Measurements from ENCODE around the gene ARL6IP1.
A peak's percentile ranks its signal among the peaks of the same experiment; 100 is the strongest.
"Not testable (repeated sequence)": the region's sequence is repeated elsewhere in the genome, so short reads cannot be mapped to it uniquely, and the experiment has no call there.

The ARL6IP1 gene

GRCh38 chr16:18780460-18781026 lies 20.8 kb downstream of the ARL6IP1 start:
- H3K9me3 ChIP-seq (ENCODE audit: control insufficient read depth, insufficient read depth, low read depth, low read length); H3K4me1 ChIP-seq (ENCODE audit: control insufficient read depth, insufficient read depth, low read length); POLR2A ChIA-PET; CTCF ChIA-PET; H3K27ac ChIP-seq (ENCODE audit: extremely low read depth, low read depth, low read length); H3K4me3 ChIP-seq (ENCODE audit: low read depth, low read length): not testable (repeated sequence)
- TF ChIP-seq ZXDB (tag by site-specific recombination; IDR thresholded peaks at IDR 0.05) = peak; percentile 75
- H3K36me3 ChIP-seq (ENCODE audit: control insufficient read depth in 2 of 2, insufficient read depth in 1 of 2, low read length in 2 of 2) = peaks cover 23 to 37% of the 10 kb centered on the region in 2 experiments

- H3K27ac ChIP-seq (ENCODE audit: extremely low read depth, low read depth, low read length); H3K36me3 ChIP-seq (ENCODE audit: control insufficient read depth in 2 of 2, insufficient read depth in 1 of 2, low read length in 2 of 2); H3K9me3 ChIP-seq (ENCODE audit: control insufficient read depth, insufficient read depth, low read depth, low read length); CTCF ChIA-PET; H3K4me3 ChIP-seq (ENCODE audit: low read depth, low read length); POLR2A ChIA-PET; H3K4me1 ChIP-seq (ENCODE audit: control insufficient read depth, insufficient read depth, low read length): not testable (repeated sequence)
- TF ChIP-seq SCRT2 (tag by site-specific recombination; IDR thresholded peaks at IDR 0.05) (0 out of 2 replicates have a peak, but pooled peaks have one; percentile 29), ZNF184 (tag by site-specific recombination; IDR thresholded peaks at IDR 0.05) (peak; percentile 95)
Measured at GRCh38 chr16:18777664-18778063, 23.7 kb downstream of the ARL6IP1 start.

DNA sequence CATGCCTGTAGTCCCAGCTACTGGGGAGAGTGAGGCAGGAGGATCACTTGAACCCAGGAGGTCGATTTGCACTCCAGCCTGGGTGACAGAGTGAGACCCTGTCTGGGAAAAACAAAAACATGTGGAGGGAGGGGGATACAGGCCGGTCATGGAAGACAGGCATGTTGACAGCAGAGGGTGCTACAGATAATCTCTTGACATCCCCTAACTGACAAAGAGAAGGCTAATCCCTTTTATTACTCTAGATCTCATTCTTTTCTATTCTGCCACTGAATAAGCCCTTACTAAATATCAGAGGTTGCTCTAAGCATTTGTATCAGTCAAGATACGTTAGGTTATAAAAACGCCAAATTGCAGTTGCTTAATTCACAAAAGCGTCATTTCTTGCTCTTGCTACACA lies 25.0 kb downstream of the ARL6IP1 start:
- CTCF ChIA-PET; H3K4me1 ChIP-seq (ENCODE audit: control insufficient read depth, insufficient read depth, low read length); H3K36me3 ChIP-seq (ENCODE audit: control insufficient read depth in 2 of 2, insufficient read depth in 1 of 2, low read length in 2 of 2); H3K27ac ChIP-seq (ENCODE audit: extremely low read depth, low read depth, low read length); H3K4me3 ChIP-seq (ENCODE audit: low read depth, low read length); H3K9me3 ChIP-seq (ENCODE audit: control insufficient read depth, insufficient read depth, low read depth, low read length); POLR2A ChIA-PET: not testable (repeated sequence)

- H3K4me3 ChIP-seq (ENCODE audit: low read depth, low read length); H3K27ac ChIP-seq (ENCODE audit: extremely low read depth, low read depth, low read length); CTCF ChIA-PET; H3K4me1 ChIP-seq (ENCODE audit: control insufficient read depth, insufficient read depth, low read length); H3K9me3 ChIP-seq (ENCODE audit: control insufficient read depth, insufficient read depth, low read depth, low read length); H3K36me3 ChIP-seq (ENCODE audit: control insufficient read depth in 2 of 2, insufficient read depth in 1 of 2, low read length in 2 of 2); POLR2A ChIA-PET: not testable (repeated sequence)
Measured at GRCh38 chr16:18774651-18775050, 26.7 kb downstream of the ARL6IP1 start.

GRCh38 chr16:18772171-18772570 lies 29.2 kb downstream of the ARL6IP1 start:
- H3K4me3 ChIP-seq (ENCODE audit: low read depth, low read length); H3K36me3 ChIP-seq (ENCODE audit: control insufficient read depth in 2 of 2, insufficient read depth in 1 of 2, low read length in 2 of 2); POLR2A ChIA-PET; H3K27ac ChIP-seq (ENCODE audit: extremely low read depth, low read depth, low read length); CTCF ChIA-PET; H3K4me1 ChIP-seq (ENCODE audit: control insufficient read depth, insufficient read depth, low read length); H3K9me3 ChIP-seq (ENCODE audit: control insufficient read depth, insufficient read depth, low read depth, low read length): not testable (repeated sequence)

DNA sequence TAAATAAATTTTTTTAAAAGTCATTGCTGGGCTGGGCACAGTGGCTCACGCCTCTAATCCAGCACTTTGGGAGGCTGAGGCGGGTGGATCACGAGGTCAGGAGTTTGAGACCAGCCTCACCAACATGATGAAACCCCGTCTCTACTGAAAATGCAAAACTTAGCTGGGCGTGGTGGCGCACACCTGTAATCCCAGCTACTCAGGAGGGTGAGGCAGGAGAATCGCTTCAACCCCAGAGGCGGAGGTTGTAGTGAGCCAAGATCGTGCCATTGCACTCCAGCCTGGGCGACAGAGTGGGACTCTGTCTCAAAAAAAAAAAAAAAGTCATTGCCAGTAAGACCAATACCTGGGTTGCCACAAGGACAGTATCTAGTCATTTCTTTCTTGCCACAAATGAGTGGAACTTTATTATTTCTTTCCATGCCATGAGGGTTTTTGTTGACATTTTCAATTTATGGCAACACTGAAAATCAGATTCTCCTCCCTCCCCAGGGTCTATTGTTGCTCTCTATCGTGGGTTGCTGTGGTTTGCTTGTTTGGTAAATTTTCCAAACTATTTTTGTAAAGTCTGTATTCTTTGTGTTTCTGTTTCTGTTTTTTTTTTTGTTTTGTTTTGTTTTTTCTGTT lies 30.9 kb downstream of the ARL6IP1 start:
- CTCF ChIA-PET; H3K9me3 ChIP-seq (ENCODE audit: control insufficient read depth, insufficient read depth, low read depth, low read length); POLR2A ChIA-PET; H3K27ac ChIP-seq (ENCODE audit: extremely low read depth, low read depth, low read length); H3K36me3 ChIP-seq (ENCODE audit: control insufficient read depth in 2 of 2, insufficient read depth in 1 of 2, low read length in 2 of 2); H3K4me1 ChIP-seq (ENCODE audit: control insufficient read depth, insufficient read depth, low read length); H3K4me3 ChIP-seq (ENCODE audit: low read depth, low read length): not testable (repeated sequence)

- H3K4me3 ChIP-seq (ENCODE audit: low read depth, low read length); CTCF ChIA-PET; H3K9me3 ChIP-seq (ENCODE audit: control insufficient read depth, insufficient read depth, low read depth, low read length); POLR2A ChIA-PET; H3K4me1 ChIP-seq (ENCODE audit: control insufficient read depth, insufficient read depth, low read length); H3K36me3 ChIP-seq (ENCODE audit: control insufficient read depth in 2 of 2, insufficient read depth in 1 of 2, low read length in 2 of 2); H3K27ac ChIP-seq (ENCODE audit: extremely low read depth, low read depth, low read length): not testable (repeated sequence)
Measured at GRCh38 chr16:18767217-18767616, 34.1 kb downstream of the ARL6IP1 start.

DNA sequence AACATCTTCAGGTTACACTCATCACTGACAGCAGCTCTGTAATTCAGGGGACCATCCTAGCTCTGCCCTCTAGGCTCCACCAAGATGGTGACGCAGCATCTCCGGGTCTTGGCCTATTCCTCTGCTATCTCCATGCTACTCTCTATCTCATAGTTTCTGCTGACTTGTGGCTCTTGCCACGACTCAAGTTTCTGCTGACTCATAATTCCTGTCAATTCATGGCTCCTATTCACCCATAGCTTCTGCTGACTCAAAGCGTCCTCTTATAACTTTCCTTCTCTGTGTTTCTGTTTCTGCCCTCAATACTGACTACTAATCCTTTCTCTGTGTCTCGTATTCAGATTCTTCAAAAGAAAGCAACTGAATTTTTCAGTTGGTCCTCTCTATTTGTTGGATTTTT lies 38.6 kb downstream of the ARL6IP1 start:
- H3K27ac ChIP-seq (ENCODE audit: extremely low read depth, low read depth, low read length); POLR2A ChIA-PET; CTCF ChIA-PET: not testable (repeated sequence)

More for the DNA sequence above, 38.6 kb downstream of the ARL6IP1 start:
- not testable (repeated sequence) for H3K4me3 ChIP-seq (ENCODE audit: low read depth, low read length); H3K4me1 ChIP-seq (ENCODE audit: control insufficient read depth, insufficient read depth, low read length); H3K9me3 ChIP-seq (ENCODE audit: control insufficient read depth, insufficient read depth, low read depth, low read length); H3K36me3 ChIP-seq (ENCODE audit: control insufficient read depth in 2 of 2, insufficient read depth in 1 of 2, low read length in 2 of 2)
